Lower leg skin (tissue), 3 donors: Measurements from ENCODE around the gene BID.

Source experiments
- CTCF ChIP-seq, 3 donors: fragments of 450-650 bp; IDR thresholded peaks; one replicate each; pipeline ENCODE4 v1.5.1; 2016; ENCODE audit warnings: antibody characterized with exemption in 3 of 3, mild to moderate bottlenecking in 3 of 3, moderate library complexity in 2 of 3
- POLR2A ChIP-seq, 2 donors: fragments of 450-650 bp; IDR thresholded peaks; one replicate each; pipeline ENCODE4 v1.6.1; 2016 to 2017; ENCODE audit warnings: antibody characterized with exemption in 2 of 2, mild to moderate bottlenecking in 1 of 2, moderate library complexity in 1 of 2

- TF ChIP-seq CTCF (IDR thresholded peaks at IDR 0.05) (no peak), POLR2A (IDR thresholded peaks at IDR 0.05) (no peak)
Observed at GRCh38 chr22:17694752-17695151, 79.5 kb downstream of the BID start.
